ENCODE data around the gene ATL1. TPM values are rescaled to one million over a fixed set of nuclear protein-coding genes. Genes with fewer than 3 reads are reported as not detected.

ATL1 gene
- total and polyA plus RNA-seq, 4 donors, result 2.0 to 8.7 (median 4.7) TPM

DNA sequence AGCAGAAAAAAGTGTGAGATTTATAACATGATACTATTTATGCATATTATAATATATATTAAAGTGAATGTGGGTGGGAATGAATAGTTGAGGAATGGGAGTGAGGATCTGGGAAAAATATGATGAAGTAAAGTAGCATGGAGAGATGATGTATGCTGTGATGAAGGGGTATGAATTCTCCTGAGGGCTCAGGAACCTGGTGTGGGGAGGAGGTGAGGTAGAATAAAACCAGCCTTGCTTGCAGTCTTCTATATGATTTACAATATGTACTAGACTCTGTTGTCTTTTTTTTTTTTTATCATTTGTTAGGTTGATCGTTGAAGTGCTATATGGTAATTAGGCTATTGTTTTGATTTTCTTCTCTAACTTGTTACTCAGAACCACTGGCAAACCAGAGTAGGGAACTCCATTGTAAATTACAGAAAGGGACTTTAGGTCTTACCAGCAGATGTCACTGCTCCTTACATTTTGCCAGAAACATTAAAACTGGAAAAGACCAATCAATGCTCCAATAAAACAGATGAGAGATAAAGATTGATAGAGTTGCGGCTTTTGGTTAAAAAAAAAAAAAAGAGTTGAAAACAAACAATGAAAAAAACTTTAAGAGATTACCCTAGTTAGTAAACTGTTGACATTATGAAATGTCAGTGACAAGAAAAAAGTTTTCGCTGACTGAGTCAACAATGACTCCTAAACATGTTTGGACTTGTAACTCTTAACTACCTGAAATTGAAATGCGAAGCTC, 39.9 kb downstream of the ATL1 start:
- WGBS, 2 donors, result 45 to 58% methylated on average over 4 of the region's 4 CpGs
- TF ChIP-seq, protein P1, sequence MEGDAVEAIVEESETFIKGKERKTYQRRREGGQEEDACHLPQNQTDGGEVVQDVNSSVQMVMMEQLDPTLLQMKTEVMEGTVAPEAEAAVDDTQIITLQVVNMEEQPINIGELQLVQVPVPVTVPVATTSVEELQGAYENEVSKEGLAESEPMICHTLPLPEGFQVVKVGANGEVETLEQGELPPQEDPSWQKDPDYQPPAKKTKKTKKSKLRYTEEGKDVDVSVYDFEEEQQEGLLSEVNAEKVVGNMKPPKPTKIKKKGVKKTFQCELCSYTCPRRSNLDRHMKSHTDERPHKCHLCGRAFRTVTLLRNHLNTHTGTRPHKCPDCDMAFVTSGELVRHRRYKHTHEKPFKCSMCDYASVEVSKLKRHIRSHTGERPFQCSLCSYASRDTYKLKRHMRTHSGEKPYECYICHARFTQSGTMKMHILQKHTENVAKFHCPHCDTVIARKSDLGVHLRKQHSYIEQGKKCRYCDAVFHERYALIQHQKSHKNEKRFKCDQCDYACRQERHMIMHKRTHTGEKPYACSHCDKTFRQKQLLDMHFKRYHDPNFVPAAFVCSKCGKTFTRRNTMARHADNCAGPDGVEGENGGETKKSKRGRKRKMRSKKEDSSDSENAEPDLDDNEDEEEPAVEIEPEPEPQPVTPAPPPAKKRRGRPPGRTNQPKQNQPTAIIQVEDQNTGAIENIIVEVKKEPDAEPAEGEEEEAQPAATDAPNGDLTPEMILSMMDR (IDR thresholded peaks at IDR 0.05; ENCODE audit: control extremely low read depth, extremely low read depth), result peak; percentile 30
- H3K9ac ChIP-seq (ENCODE audit: insufficient read depth in 1 of 2, low read length in 2 of 2), result no peak overlapping the region
- H3K9me3 ChIP-seq (ENCODE audit: control insufficient read depth in 4 of 4, insufficient read depth in 3 of 4, low read length in 3 of 4), result no peaks in the 10 kb centered on the region
- no peaks in the 10 kb centered on the region for H3K36me3 ChIP-seq (ENCODE audit: control insufficient read depth in 4 of 4, insufficient read depth in 4 of 4, low read length in 4 of 4)
- peak in 2 of 3 donors; percentile 62 to 66 for DNase-seq
- H3K27me3 ChIP-seq (ENCODE audit: control insufficient read depth in 3 of 3, insufficient read depth in 3 of 3, low read length in 2 of 3), result no peaks in the 10 kb centered on the region
- peak; percentile 58 for ATAC-seq (ENCODE audit: insufficient read depth, low FRiP score)
- no peaks in the 10 kb centered on the region for H3K4me1 ChIP-seq (ENCODE audit: control insufficient read depth in 5 of 5, insufficient read depth in 5 of 5, low read length in 5 of 5)
- no peak overlapping the region for H3K27ac ChIP-seq (ENCODE audit: low read depth in 1 of 2, low read length in 1 of 2)
- H3K4me3 ChIP-seq, result no peak overlapping the region

DNA sequence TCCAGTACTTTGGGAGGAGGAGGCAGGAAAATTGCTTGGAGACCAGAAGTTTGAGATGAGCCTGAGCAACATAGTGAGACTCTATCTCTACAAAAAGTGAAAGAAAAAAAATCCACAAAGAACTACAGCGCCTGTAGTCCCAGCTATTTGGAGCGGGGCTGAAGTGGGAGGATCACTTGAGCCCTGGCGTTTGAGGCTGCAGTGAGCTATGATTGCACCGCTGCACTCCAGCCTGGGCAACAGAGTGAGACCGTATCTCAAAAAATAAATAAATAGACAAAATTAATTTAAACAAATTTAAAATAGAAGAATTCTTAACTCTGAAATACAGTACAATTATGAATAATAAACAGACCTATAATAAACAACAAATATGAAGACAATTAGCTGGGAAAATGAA, 40.9 kb downstream of the ATL1 start:
- H3K9ac ChIP-seq (ENCODE audit: insufficient read depth in 1 of 2, low read length in 2 of 2), result no peak overlapping the region
- H3K27ac ChIP-seq (ENCODE audit: low read depth in 1 of 2, low read length in 1 of 2), result no peak overlapping the region
- TF ChIP-seq, protein P1 (IDR thresholded peaks at IDR 0.05; ENCODE audit: control extremely low read depth, extremely low read depth), result no peak
- no peaks in the 10 kb centered on the region for H3K9me3 ChIP-seq (ENCODE audit: control insufficient read depth in 4 of 4, insufficient read depth in 3 of 4, low read length in 3 of 4)
- no peak overlapping the region for H3K4me3 ChIP-seq
- DNase-seq (peak in 1 of 3 donors; percentile 10), ATAC-seq (ENCODE audit: insufficient read depth, low FRiP score) (no peak)
- 81 to 90% methylated on average over 5 of the region's 5 CpGs for WGBS, 2 donors
- H3K4me1 ChIP-seq (ENCODE audit: control insufficient read depth in 5 of 5, insufficient read depth in 5 of 5, low read length in 5 of 5), result peaks cover 0 to 2% (median 0%) of the 10 kb centered on the region in 5 donors
- no peaks in the 10 kb centered on the region for H3K27me3 ChIP-seq (ENCODE audit: control insufficient read depth in 3 of 3, insufficient read depth in 3 of 3, low read length in 2 of 3)
- H3K36me3 ChIP-seq (ENCODE audit: control insufficient read depth in 4 of 4, insufficient read depth in 4 of 4, low read length in 4 of 4), result no peaks in the 10 kb centered on the region

DNA sequence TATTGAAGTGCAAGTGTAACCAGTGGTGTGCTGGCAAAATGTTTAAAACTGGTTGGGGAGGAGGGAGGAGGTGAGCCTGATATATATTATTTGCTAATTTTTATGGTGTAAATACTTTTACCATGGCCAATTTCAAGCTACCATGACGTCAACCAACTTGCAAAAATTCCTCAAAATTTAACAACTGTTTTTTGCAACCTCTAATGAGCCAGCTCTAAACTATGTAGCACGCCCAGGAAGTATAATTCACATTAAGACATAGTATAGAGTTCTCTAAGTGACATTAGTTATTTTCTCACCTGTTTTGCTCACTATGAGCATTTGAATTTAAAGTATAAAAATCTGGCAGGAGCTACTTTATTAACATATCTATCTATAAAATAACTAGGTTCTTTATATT, 41.4 kb downstream of the ATL1 start:
- Histone ChIP-seq H3K4me3 (no peak overlapping the region), H3K27ac (ENCODE audit: low read depth in 1 of 2, low read length in 1 of 2) (no peak overlapping the region), H3K27me3 (ENCODE audit: control insufficient read depth in 3 of 3, insufficient read depth in 3 of 3, low read length in 2 of 3) (no peaks in the 10 kb centered on the region), H3K9ac (ENCODE audit: insufficient read depth in 1 of 2, low read length in 2 of 2) (no peak overlapping the region), H3K36me3 (ENCODE audit: control insufficient read depth in 4 of 4, insufficient read depth in 4 of 4, low read length in 4 of 4) (no peaks in the 10 kb centered on the region), H3K4me1 (ENCODE audit: control insufficient read depth in 5 of 5, insufficient read depth in 5 of 5, low read length in 5 of 5) (peaks cover 0 to 5% (median 0%) of the 10 kb centered on the region in 5 donors), H3K9me3 (ENCODE audit: control insufficient read depth in 4 of 4, insufficient read depth in 3 of 4, low read length in 3 of 4) (no peaks in the 10 kb centered on the region)
- no peak for DNase-seq
- 90 to 91% methylated on average over 2 of the region's 2 CpGs for WGBS, 2 donors
- no peak for ATAC-seq (ENCODE audit: insufficient read depth, low FRiP score)
- TF ChIP-seq, protein P1 (IDR thresholded peaks at IDR 0.05; ENCODE audit: control extremely low read depth, extremely low read depth), result no peak
